HG03558 (cell line): Measurements from ENCODE around the gene TMEM134.
"Not testable (repeated sequence)": the region's sequence is repeated elsewhere in the genome, so short reads cannot be mapped to it uniquely, and the experiment has no call there.

Experiments
- ATAC-seq: cut with Tn5 transposase; IDR thresholded peaks from one replicate; pipeline ENCODE4 v1.9.1; 2021; ENCODE audit warnings: moderate number of reproducible peaks; ENCODE audit not compliant: unreplicated experiment; ENCODE audit errors: extremely low read depth

TMEM134 gene, protein sequence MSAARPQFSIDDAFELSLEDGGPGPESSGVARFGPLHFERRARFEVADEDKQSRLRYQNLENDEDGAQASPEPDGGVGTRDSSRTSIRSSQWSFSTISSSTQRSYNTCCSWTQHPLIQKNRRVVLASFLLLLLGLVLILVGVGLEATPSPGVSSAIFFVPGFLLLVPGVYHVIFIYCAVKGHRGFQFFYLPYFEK

GRCh38 chr11:67468759-67469507 lies at the start of gene TMEM134:
TSS of gene TMEM134 (minus strand) at chr11:67469251. CDS start at chr11:67469192, 59 bp downstream.
- ATAC-seq = no peak

DNA sequence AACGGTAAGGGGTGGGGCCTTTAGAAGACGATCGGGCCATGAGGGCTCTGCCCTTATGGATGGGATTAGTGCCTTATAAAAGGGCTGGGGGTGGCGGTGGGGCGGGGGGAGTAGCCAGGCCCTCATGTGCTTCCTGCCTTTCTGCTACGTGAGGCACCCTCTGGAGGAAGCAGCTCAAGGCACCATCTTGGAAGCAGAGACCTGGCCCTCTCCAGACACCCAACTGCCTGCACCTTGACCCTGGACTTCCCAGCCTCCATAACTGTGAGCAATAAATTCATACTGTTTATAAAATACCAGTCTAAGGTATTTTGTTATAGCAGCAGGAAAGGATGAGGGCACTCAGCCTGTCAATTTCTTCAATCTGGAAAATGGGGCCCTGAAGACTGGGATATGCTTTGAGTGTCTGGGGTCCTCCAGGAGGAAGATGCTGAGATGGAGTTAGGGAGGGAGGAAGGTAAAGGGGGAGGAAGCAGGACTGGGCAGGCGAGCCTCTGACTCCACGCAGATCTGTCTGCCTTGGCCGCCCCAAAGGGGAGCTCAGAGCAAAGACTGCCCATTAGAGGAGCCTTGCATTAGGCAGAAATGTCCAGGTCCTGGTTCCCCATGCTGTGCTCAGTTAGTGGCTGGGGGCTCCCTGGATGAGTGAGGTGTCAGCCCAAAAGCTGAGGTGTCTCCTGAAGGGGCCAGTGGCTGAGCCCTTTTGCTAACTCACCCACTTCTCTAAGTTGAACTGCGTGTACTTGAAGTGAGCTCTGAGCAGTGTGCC lies 48.9 kb upstream of the TMEM134 start:
- ATAC-seq = no peak

GRCh38 chr11:67516806-67517205 lies 47.8 kb upstream of the TMEM134 start:
- ATAC-seq = no peak

GRCh38 chr11:67514116-67514515 lies 45.1 kb upstream of the TMEM134 start:
- ATAC-seq = no peak

GRCh38 chr11:67511558-67511957 lies 42.5 kb upstream of the TMEM134 start:
- ATAC-seq = not testable (repeated sequence)

DNA sequence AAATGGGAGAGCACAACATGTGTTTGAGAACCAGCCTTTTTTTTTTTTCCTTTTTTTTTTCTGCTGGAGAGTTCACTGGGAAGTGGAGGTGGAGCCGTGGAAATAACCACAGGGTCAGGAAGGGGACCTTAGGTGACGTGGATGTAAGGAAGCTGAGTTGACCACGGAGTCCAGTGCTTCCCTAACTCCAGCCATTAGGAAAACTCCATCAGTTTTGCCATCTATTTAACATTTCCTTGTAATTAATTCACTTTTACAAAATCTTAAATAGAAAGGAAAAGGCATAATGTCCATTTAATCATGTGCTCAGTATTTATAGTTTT lies 40.9 kb upstream of the TMEM134 start:
- no peak for ATAC-seq

- ATAC-seq = peak; percentile 24
Measured at GRCh38 chr11:67508486-67509121, 39.6 kb upstream of the TMEM134 start.

GRCh38 chr11:67507864-67508485 lies 38.9 kb upstream of the TMEM134 start, which contains the start of gene CDK2AP2:
TSS of gene CDK2AP2 (minus strand) at chr11:67508162. CDS start at chr11:67508082, 80 bp downstream.
- ATAC-seq = peak; percentile 63

- no peak for ATAC-seq
Measured at GRCh38 chr11:67507242-67507863, 38.3 kb upstream of the TMEM134 start.

GRCh38 chr11:67506426-67507051 lies 37.5 kb upstream of the TMEM134 start:
- no peak for ATAC-seq

DNA sequence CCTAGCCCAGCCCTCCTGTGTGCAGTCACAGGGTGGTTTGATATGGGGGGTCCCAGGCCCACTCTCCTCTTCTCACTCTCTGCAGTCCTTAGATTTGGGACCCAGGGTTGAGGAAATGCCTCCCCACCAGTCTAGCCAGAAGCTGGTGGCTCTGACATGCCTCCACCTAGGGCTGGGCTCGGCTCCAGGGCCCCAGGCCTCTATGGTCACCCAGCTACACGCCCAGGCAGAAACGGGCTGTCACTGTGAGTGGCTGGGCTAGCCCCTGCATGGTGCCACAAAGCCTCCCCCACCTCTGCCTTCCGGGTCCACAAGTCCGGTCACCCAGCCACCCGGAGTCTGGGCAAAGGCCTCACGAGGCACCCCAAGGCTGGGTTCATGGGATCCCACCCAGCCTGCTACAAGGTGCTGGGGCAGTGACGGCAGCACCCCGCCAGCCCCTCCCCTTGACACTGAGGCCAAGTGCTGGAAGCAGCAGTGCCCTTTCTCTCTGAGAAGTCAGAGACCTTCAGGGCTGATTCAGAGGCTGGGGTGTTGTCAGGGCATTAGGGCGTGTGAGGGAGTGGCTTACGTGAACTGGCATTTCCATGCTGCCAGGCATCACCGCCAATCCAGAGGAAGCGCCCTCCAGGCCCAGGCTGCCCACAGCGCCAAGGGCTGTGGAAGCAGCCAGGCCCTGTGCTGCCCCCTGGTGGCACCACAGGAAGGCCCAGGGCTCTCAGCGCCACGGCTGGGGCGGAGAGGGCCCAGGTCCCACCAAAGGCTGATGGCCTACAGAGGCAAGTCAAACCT lies 36.8 kb upstream of the TMEM134 start:
- ATAC-seq = no peak

DNA sequence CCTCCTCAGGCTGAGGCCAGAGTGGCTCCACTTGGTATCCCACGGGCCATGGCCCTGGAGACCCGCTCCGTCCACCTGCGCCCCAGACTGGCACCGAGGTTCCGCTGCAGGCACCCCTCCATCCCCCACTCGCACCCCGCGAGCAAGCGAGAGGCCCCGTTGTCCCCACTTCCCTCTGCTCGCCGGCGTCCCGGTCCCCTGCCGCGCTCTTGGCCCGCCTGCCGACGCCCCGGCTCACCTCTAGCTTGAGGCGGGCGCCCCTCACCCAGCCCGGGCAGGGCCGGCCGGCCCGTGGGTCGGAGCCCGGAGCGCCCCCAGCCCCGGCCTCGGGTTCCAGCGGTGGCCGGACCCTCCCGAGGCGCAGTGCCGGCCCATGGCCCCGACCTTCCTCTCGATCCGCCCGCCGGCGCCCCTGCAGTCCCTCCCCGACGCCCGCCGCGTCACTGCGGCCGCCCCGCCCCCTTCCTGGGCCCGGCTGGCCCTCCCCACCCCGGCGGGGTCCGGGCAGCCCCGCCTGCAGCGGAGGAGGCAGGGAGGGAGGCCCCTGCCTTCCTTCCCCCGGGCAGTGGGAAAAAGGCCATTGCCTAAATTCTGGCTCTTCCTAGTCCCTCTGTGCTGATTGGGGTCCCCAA lies 36.0 kb upstream of the TMEM134 start, which contains the start of gene PITPNM1:
Gene PITPNM1, minus strand, starts transcription at position 414 of the 632 bp plus-strand sequence. CDS start 1,183 bp downstream, outside the sequence.
- ATAC-seq = no peak

DNA sequence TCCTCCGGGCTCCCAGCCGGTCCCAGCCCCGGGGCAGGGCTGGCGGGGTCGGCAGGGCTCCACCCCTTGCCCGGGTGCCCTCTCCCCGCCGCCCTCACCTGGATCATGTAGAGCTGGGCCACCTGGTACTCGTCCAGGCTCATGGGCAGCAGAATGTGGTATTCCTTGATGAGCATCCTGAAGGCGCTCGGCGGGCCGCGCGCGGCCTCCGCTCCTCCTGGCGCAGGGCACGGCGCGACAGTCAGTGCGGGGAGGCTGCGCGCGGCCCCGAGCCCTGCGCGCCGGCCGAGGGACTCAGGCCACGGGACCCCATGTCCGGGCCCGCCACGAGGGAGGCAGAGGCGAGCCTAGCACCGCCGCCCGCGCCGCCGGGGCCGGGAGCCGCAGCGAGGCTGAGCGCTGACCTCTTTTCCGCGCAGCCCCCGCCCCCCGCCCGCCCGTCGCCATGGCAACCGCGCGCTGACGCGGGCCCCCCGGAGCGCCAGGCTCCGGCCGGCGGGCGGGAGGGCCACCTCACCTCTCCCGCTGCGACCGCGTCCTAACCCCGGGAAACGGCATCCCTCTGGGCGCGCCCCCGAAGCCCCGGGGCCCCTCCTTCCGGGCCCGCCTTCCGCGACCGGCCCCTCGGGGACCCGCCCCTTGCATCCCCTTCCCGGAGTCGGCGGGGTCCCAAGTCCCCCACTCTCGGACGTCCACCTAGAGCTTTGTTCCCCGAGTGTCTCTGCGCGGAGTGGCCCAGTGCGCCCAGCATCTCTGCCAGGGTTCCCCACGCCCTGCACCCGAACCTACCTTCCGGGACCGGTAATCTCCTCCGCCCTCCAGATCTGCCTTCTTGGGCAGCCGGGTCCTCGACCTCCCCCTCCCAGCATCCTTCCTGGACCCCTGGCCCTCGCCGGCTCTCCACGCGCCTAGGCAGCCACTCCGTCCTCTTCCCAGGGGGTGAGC lies 35.2 kb upstream of the TMEM134 start:
- ATAC-seq = no peak

DNA sequence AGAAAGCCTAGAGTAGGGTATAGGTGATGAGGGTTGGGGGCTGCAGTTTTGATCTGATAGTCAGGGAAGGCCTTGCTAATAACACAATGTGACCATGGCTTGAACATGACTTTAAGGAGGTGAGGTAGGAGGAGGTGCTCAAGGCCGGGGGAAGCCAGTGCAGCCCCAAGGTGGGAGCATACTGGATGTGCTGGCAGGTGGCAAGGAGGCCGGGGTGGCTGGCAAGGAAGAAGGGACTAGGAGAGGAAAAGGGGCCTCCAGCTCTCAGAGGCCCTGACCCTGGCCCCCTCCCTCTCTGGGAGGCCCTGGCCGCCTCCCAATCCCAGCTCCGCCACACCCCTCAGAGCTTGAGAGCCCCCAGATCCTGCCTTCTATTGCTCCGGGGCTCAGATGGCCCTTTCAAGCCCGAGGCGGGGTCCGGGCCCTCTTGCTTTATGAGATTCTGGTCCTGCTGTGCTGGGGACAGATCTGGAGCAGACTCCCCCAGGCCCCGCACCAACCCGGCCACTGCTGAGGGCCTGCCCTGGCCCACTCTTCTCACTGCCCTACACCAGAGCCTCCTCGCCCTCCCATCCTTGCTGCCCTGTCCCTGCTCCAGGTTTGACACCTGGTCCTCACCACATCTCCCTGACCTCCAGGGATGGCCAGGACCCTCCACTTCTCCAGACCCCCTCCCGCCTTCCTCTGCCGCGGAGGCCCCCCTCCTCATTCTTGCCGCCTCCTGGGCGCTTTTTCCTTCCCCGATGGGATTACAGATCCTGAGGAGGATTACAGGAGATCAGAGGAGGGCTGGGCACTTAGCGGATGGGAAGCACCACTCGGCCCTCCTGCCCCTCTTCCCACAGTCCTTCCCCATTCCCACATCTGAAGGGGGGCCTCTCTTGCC lies 34.3 kb upstream of the TMEM134 start:
- ATAC-seq = no peak

GRCh38 chr11:67502328-67502979 lies 33.4 kb upstream of the TMEM134 start:
- ATAC-seq = no peak
